Prostate gland (tissue), 2 donors: Measurements from ENCODE around the gene DLEC1.

Experiments
- POLR2A ChIP-seq: fragments of 450-650 bp; IDR thresholded peaks from one replicate; pipeline ENCODE4 v1.6.1; 2016; ENCODE audit warnings: antibody characterized with exemption, mild to moderate bottlenecking
- POLR2AphosphoS5 ChIP-seq: sonication (generic); formaldehyde crosslinking; IDR thresholded peaks from one replicate; pipeline ENCODE4 v1.6.1; 2017; ENCODE audit warnings: antibody characterized with exemption
- TF ChIP-seq, protein P1 (sequence below), 4 experiments: fragments of 200-600 bp in 2 of 4; fragments of 450-650 bp in 2 of 4; sonication (generic) in 2 of 4; IDR thresholded peaks; 1 replicate in 3 of 4; 2 replicates in 1 of 4; pipeline ENCODE4 v1.5.1; 2016 to 2019; ENCODE audit warnings: antibody characterized with exemption in 4 of 4, mild to moderate bottlenecking in 2 of 4, moderate library complexity in 2 of 4

DNA sequence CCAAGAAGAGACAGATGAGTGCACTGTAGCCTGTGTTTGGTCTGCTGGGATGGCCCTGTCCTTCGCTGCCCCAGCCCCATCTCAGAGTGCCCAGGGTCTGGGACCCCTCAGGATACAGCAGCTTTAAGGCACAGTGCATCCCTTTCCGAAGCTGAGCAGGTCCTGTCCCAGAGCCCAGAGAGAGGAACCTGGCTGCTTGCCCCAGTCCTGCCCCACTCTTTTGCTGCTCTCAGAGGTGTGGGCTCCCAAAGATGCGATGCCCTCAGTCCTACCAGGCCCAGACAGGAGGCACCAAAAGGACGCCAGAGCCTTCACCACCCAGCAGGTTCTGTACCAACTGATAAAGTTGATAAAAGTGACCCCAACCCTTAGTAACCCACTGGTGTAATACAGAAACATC is 17.8 kb upstream of the DLEC1 start:
- no peak for TF ChIP-seq POLR2AphosphoS5
- no peak for TF ChIP-seq POLR2A
- TF ChIP-seq, protein P1, sequence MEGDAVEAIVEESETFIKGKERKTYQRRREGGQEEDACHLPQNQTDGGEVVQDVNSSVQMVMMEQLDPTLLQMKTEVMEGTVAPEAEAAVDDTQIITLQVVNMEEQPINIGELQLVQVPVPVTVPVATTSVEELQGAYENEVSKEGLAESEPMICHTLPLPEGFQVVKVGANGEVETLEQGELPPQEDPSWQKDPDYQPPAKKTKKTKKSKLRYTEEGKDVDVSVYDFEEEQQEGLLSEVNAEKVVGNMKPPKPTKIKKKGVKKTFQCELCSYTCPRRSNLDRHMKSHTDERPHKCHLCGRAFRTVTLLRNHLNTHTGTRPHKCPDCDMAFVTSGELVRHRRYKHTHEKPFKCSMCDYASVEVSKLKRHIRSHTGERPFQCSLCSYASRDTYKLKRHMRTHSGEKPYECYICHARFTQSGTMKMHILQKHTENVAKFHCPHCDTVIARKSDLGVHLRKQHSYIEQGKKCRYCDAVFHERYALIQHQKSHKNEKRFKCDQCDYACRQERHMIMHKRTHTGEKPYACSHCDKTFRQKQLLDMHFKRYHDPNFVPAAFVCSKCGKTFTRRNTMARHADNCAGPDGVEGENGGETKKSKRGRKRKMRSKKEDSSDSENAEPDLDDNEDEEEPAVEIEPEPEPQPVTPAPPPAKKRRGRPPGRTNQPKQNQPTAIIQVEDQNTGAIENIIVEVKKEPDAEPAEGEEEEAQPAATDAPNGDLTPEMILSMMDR (IDR thresholded peaks at IDR 0.05), result no peak
